NOMO-1 treated with DMSO at 0.1 percent for 48 hours (cell line): ENCODE results near the gene MAP2K5.

Experiments used
- DNase-seq: peaks from one replicate; lab custom pipeline; 2025; ENCODE audit not compliant: unreplicated experiment; lab: John Stamatoyannopoulos, UW

MAP2K5 gene

DNA sequence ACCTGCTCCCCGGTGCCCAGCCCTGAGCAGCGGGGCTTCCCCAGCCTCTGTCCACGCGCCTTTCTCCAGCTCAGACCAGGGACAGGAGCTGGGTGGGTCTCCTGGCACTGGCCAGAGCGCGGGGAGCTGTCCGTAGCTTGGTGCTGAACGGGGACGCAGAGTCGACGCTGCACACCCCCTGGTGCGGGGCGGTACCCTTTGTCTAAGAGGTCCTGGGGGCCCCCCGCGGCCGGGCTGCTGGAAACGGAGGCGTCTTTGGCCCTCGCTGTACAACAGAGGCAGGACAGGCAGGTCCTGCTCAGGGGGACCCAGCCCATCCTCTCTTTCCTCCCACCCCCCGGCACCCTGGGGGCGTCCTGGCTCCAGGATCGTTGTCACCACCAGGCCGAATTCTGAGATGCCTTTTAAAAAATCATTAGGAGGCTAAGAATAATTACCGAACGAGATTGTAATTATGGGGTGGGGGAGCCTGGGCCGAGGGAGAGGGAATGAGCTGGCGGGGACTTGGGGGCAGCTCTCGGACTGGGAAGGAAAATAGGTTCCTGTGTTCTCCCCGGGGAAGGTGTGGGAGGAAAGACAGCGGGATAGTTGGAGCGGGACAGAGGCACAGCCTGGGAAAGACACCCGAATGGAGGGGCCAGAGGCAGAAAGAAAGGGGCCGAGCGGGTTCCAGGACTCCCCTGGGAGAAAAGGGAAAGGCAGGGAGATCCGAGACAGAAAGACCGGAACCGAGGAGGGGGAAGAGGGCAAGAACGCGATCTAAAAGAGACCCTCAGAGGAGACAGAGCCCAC is 278.7 kb downstream of the MAP2K5 start:
- DNase-seq: no peak

DNA sequence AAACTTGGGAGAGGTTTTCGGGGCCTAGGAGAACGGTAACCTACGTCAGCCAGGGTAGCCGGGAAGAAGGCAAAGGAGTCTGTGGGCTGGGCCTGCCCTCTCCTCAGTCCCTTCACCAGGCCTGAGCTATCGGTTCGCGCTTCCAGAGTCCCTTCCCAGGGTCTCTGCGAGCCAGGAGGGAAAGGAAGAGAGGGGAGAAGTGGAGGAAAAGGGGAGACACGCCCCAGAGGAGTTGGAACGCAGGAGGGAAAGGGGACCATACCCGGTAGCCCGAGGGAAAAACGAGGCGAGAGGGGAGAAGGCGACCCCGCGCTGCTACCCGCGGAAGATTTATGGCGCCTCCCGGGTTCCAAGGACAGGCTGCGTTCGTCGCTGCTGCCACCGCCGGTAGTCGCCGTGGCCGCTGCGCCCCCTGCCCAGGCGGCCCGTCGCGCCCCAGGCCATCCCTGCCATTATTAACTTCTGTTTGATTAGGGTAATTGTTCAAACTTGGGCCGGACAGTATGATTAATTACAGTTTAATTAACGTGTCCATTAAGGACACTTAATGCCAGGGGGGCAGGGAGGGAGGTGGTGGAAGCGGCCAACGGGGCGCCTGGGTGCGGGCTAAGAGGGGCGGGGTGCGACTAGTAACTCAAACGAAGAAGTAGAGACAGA is 279.4 kb downstream of the MAP2K5 start:
- DNase-seq: no peak

DNA sequence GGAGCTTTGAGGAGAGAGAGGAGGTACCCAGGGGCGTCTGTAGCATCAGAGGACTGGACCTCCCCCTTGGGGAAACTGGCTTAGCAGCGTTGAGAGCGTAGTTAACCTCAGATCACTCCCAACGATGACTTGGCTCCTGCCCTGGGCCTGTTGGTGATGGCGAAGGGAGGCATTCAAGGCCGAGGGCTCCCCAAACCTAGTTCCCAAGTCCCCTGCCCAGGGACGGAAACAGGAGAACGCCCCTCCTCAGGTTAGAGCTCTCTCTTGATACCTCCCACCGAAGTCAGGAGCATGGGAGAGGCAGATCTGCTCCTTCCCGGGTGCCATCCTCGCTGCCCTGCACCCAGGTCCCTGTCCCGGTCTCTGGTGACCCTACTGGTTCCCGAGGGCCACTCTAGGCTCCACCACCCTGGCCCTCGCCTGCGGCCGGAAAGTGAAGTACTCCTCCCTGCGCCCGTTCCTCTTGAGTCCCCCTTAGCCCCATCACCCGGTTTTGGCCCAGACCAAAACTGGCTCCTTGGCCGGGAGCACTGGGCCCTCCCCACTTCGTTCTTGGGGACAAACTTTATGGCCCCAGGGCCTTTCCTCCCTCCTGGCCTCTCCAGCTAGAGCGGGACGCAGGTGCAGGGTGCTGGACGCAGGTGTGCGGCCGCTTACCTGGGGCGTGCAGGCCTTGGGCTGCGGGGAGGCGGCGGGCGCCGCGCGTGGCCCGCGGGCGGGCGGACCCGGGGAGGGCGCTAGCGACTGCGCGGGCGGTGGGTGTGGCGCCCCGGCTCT is 280.2 kb downstream of the MAP2K5 start:
- no peak for DNase-seq

DNA sequence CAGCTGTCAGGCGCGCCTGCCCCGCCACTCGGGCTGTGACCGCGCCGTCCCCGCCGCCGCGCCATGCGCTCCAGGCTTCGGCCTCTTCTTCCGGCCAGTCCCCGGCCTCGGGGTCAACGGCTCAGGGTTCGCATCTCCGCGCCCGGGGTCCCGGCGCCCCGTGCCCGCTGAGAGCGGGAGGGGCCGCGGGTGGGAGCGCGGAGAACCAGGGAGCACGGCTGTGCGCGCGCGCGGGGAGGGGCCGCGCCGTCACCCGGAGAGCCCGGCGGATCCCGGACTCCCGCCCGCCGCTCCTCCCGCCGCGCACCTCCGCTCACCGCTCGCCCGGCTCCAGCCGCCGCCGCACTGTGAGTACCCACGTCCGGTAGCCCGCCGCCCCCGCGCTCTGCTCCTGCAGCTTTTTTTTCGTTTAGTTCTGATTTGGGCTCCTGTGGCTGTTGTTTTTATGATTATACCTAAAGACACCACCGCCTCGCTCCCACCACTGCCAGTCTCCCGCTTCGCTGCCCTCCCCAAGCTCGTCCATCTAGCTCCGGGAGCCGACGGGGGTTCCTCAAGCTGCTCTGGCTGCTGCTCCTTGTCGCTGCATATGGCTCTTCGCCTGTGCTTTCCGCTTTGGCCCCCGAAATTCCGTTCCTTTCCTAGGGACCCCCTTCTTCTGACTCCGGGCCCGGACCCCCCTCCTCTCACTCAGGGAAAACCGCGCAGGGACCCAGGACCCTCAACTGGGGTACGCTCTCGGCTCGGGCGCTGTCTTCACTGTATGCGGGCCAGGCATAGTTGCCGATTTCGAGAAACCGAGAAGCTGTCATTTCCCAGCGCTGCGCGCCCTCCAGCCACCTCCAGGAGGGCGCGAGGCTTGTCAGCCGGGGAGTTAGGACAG is 281.1 kb downstream of the MAP2K5 start:
- DNase-seq: no peak

DNA sequence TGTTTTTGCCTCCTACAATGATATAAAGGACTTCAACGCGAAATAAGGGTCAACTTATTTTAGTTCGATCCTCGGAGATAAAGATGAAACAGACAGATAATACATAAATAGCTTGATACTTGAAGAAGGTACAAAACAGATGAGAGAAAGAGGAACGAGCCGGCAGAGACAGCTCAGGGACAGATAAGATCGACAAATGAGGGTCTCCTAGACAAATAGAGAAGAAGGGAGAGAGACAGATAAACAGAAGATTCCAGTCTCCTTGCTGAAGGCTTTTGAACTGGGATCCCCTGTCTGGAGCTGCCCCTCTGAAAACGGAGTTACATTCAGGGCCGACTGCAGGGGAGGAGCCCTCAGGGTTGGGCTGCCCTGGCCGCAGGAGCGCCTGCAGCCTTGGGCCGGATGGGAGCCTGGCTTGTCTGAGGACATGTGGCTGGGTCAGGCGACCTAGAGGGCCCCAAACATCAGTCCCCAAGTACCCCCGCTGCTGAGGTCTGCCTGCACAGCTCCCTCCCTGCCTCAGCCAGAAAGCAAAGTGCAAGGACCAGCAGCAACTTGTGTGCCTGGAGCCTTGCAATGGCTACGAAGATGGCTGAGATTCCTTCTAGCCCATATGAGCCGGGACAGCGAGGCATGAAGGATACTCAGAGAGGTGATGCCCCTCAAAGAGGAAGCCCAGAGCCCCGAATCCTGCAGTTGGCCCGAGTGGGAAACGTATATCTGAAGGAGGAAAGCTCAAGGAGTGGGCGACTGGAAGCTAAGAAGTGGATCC is 281.9 kb downstream of the MAP2K5 start:
- DNase-seq: no peak

DNA sequence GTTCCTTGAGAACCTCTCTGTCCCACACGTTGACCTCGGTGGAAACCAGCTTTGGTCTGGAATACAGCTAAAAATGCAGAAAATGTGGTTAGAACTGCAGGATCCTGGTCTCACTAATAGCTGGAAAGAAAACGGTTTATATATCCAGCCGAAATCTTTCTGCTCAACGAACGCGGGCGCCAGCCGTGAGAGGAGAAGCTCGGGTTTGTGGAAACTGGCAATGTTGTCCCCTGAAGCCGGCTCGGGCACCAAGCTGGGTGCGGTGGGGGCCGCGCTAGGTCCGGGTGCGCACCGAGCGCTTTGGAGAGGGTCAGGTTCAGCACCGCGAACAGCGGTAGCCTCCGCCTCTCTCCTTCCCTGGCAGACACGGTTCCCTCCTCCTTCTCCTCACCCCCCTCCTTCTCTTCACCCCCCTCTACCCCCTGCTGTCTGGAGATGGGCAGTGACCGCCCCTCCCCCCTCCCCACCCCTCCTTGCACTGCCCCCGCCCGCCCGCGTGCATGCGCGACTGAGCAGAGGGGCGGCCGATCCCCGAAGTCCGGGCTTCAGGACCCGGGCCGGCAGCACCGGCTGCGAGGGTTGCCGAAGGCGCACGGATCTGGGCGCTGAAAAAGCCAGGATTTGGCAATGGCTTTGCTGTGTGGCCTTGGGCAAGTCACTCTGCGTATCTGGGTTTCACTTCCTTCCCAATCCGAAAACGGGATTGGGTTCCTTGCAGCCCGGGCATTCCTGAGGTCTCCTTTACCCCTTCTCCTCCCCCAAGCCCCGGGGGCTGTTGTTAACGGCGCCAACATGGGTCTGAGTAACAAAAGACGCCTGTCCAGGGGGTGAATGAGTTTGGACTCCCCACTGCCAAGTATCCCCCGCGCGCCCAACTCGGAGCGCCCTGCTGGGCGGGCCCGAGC is 282.7 kb downstream of the MAP2K5 start, which contains the start of gene SKOR1:
SKOR1 (plus strand) TSS at position 534 of the 905 bp plus-strand sequence; CDS start at position 628, 94 bp downstream.
- DNase-seq: no peak

DNA sequence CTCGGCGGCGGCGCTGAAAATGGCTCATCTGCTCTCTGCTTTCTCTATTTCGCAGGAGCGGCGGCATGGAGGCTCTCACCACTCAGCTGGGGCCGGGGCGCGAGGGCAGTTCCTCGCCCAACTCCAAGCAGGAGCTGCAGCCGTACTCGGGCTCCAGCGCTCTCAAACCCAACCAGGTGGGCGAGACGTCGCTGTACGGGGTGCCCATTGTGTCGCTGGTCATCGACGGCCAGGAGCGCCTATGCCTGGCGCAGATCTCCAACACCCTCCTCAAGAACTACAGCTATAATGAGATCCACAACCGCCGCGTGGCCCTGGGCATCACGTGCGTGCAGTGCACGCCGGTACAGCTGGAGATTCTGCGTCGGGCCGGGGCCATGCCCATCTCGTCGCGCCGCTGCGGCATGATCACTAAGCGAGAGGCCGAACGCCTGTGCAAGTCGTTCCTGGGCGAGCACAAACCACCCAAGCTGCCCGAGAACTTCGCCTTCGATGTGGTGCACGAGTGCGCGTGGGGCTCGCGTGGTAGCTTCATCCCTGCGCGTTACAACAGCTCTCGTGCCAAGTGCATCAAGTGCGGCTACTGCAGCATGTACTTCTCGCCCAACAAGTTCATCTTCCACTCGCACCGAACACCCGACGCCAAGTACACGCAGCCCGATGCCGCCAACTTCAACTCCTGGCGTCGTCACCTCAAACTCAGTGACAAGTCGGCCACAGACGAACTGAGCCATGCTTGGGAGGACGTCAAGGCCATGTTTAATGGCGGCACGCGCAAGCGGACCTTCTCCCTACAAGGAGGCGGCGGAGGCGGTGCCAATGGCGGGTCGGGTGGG is 283.6 kb downstream of the MAP2K5 start:
- no peak for DNase-seq

DNA sequence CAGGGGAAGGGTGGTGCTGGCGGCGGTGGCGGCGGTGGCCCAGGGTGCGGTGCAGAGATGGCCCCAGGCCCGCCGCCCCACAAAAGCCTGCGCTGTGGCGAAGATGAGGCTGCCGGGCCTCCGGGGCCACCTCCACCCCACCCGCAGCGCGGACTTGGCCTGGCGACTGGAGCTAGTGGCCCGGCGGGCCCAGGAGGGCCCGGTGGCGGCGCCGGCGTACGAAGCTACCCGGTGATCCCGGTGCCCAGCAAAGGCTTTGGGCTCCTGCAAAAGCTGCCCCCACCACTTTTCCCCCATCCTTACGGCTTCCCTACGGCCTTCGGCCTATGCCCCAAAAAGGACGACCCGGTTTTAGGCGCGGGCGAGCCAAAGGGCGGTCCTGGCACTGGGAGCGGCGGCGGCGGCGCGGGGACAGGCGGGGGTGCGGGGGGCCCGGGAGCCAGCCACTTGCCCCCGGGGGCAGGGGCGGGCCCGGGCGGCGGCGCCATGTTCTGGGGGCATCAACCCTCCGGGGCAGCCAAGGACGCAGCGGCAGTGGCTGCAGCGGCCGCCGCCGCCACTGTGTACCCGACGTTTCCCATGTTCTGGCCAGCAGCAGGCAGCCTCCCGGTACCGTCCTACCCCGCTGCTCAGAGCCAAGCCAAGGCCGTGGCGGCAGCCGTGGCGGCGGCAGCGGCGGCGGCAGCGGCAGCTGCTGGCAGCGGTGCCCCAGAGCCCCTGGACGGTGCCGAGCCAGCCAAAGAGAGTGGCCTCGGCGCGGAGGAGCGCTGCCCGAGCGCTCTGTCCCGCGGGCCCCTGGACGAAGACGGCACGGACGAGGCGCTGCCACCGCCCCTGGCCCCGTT is 284.4 kb downstream of the MAP2K5 start:
- no peak for DNase-seq

DNA sequence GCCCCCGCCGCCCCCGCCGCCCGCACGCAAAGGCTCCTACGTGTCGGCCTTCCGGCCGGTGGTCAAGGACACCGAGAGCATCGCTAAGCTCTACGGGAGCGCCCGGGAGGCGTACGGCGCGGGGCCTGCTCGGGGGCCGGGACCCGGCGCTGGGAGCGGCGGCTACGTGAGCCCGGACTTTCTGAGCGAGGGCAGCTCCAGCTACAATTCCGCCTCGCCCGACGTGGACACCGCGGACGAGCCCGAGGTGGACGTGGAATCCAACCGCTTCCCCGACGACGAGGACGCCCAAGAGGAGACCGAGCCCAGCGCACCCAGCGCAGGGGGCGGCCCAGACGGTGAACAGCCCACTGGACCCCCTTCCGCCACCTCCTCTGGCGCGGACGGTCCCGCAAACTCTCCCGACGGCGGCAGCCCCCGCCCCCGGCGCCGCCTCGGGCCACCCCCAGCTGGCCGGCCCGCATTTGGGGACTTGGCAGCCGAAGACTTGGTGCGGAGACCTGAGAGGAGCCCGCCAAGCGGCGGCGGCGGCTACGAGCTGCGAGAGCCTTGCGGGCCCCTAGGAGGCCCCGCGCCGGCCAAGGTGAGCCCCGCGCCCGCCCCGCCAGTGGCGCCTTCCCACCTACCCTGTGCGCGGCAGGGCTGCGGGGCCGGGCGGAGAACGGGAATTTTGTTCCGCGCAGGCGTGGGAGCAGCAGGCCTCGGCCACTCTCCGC is 285.2 kb downstream of the MAP2K5 start:
- no peak for DNase-seq

DNA sequence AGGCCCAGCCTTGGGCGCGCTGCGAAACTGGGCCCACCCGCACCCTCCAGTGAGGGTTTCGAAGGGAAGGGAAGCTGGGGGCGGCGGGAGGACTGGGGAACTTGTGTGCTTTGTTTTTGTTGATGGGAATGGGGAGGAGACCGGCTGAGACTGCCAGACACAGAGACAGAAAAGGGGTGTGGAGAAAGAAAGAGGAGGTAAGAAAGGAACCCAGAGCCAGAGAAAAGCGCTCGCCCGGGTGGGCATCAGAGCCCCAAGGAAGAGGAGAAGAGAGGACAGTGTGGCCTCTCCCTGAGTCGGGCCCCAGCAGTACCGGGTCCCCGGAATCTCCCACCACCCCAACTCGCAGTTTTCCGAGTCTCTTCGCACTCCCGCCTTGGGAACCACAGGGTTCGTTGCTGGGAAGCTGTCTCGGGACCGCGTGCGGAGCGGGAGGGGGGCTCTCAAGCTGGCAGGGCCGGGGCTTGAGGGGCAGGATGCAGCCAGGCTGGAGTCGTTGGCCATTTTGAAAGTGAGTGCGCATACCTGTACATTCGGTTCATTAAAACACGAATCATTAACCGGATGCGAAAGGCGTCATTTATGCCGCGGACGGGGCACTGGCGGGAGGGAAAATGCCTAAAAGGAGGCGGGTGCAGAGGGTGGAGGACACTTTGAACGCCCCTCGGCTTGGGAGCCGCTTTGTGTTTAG is 285.9 kb downstream of the MAP2K5 start:
- DNase-seq: no peak

DNA sequence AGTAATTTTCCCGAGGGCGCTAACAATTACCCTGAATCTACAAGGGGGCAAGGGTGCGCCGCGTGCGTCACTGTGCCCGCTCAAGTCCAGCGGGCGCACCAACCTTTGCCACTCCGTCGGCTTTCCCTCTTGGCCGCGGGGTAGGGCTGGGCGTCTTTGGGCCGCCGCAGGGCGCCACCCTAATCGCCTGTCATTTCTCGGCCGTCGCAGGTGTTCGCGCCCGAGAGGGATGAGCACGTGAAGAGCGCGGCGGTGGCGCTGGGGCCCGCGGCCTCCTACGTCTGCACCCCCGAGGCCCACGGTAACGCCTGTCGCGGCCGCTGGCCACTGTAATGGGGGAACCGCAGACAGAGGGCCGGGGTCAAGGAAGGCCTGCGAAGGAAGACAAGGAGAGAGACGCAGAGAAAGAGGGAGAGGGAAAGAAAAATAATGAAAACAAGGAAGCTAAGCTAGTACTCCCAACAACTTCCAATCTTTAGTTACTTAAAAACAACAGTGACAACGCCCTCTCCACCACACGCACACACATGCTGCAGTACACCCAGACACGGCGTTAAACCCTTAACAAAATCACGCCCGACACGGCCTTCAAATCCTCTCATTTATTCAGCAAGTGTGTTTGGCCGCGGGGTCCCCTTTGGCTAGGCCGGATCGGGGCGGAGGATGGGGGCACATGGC is 286.6 kb downstream of the MAP2K5 start:
- DNase-seq: no peak

DNA sequence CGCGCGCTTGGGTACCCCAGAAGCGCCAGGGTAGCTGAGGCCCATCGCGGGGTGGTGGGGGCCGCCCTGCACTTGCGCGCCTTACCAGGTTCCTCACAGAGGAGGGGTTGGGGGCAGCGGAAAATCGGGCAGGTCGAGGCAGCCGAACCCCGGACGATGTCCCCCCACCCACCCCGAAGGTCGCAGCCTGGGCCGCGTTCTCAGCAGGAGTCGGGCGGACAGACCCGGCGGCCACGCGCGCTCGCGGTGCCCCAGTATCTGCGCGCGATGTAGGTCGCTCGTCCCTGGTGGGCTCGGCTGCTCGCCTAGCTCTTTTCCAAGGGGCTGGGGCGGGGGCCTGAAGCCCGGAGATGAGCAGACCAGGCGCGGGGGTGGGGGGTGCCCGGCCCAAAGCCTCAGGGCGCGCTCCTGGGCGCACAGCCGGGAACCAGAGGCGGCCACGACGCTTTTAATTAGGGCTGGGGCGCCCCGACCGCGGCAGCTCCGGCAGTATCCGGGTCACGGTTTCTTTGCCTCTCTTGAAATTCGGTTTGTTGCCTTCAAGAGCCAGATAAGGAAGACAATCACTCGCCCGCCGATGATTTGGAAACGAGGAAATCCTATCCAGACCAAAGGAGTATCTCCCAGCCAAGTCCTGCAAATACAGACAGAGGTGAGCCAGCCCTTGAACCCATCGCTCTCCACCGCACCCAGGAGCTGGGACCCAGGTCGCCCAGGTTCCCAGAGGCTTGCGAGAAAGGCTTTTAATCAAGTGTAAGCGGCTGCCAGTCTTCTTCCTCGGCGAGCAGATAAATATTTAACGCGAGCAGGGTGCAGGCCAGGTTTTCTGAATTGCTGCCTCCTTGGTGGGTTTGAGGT is 287.4 kb downstream of the MAP2K5 start:
- DNase-seq: no peak

DNA sequence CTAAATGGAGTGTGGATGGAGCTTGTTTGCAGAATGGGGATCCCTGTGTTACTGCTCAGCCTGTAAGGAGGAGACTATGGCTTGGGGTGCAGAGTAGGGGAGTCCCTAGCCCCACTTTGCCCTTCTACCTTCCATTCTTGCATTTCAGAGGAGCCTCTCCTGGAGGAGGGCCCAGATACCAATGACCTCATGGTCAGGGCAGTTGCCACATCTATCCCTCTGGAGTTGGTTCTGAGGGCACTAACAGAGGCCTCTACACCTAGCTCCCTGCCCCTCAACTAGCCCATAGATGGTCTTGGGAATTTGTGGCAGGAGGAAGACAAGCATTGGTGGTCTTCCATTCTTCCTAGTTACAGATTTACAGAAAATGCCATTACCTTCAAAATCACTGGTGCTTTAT is 288.9 kb downstream of the MAP2K5 start:
- no peak for DNase-seq

DNA sequence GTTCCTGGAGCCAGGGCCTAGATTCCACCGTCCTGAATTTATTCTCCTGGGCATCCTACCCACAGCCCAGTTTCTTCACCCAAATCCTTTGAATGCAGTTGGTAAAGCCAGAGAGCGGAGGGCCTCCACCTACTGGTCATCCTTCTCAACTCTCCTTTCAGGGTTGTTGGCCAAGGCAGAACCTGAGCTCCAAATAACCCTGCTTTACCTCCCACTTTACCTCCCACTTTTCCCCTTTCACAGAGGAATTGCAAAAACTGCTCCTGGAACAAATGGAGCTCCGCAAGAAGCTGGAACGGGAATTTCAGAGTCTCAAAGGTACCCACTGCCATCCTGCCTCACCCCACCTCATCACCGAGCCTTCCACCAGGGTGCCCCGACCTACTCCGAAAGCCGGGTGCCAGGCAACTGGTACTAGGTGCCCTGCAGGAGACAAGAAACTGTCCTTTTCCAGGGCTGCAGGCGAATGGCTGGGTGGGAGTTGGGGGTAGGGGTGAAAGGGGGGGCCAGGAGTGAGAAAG is 289.6 kb downstream of the MAP2K5 start:
- no peak for DNase-seq
